ENCODE results near the gene ALG11.

DNA sequence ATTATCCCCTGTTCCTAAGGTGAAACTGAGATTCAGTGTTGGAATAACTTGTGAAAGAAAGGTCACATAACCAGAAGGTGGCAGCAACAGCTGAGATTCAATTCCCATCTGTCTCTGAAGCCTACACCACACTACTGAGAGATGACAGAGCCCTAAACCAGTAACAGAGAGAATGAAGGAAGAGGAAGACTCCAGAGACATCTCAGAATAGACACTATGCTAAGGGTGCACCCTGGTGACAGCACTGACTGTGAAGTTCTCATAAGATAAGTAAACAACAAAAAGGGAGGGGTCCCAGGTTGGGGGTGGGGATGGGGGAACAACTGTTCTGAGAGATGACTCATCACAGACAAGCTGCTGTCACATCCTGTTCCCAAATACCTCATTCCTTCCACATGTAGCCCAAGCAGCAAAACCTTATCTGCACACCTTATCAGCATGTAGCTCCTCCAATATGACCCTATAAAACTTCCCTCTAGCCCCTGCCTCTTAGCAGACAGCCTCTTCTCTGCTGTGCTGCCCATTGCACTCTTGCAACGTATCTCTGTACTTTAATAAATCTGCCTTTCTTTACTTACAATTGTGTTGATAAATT lies 58.8 kb downstream of the ALG11 start:
- TF ChIP-seq, protein P1, sequence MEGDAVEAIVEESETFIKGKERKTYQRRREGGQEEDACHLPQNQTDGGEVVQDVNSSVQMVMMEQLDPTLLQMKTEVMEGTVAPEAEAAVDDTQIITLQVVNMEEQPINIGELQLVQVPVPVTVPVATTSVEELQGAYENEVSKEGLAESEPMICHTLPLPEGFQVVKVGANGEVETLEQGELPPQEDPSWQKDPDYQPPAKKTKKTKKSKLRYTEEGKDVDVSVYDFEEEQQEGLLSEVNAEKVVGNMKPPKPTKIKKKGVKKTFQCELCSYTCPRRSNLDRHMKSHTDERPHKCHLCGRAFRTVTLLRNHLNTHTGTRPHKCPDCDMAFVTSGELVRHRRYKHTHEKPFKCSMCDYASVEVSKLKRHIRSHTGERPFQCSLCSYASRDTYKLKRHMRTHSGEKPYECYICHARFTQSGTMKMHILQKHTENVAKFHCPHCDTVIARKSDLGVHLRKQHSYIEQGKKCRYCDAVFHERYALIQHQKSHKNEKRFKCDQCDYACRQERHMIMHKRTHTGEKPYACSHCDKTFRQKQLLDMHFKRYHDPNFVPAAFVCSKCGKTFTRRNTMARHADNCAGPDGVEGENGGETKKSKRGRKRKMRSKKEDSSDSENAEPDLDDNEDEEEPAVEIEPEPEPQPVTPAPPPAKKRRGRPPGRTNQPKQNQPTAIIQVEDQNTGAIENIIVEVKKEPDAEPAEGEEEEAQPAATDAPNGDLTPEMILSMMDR (IDR thresholded peaks at IDR 0.05): peak; percentile 5; the same call in 1 of the 2 replicates
- no peak for TF ChIP-seq POLR2AphosphoS5 (IDR thresholded peaks at IDR 0.05; ENCODE audit: low read depth, low read length)
- TF ChIP-seq, protein P2, sequence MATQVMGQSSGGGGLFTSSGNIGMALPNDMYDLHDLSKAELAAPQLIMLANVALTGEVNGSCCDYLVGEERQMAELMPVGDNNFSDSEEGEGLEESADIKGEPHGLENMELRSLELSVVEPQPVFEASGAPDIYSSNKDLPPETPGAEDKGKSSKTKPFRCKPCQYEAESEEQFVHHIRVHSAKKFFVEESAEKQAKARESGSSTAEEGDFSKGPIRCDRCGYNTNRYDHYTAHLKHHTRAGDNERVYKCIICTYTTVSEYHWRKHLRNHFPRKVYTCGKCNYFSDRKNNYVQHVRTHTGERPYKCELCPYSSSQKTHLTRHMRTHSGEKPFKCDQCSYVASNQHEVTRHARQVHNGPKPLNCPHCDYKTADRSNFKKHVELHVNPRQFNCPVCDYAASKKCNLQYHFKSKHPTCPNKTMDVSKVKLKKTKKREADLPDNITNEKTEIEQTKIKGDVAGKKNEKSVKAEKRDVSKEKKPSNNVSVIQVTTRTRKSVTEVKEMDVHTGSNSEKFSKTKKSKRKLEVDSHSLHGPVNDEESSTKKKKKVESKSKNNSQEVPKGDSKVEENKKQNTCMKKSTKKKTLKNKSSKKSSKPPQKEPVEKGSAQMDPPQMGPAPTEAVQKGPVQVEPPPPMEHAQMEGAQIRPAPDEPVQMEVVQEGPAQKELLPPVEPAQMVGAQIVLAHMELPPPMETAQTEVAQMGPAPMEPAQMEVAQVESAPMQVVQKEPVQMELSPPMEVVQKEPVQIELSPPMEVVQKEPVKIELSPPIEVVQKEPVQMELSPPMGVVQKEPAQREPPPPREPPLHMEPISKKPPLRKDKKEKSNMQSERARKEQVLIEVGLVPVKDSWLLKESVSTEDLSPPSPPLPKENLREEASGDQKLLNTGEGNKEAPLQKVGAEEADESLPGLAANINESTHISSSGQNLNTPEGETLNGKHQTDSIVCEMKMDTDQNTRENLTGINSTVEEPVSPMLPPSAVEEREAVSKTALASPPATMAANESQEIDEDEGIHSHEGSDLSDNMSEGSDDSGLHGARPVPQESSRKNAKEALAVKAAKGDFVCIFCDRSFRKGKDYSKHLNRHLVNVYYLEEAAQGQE (IDR thresholded peaks at IDR 0.05; ENCODE audit: insufficient read depth in 1 of 2, low read depth in 2 of 2, low read length in 1 of 2): no peak

Measured in Panc1 (cell line).